Measurements from ENCODE around the gene LRP1B. TPM values are rescaled to one million over a fixed set of nuclear protein-coding genes. Genes with fewer than 3 reads are reported as not detected.

LRP1B gene
- total RNA-seq, 2 donors from 2014 or later: 0.91 to 1.2 TPM

DNA sequence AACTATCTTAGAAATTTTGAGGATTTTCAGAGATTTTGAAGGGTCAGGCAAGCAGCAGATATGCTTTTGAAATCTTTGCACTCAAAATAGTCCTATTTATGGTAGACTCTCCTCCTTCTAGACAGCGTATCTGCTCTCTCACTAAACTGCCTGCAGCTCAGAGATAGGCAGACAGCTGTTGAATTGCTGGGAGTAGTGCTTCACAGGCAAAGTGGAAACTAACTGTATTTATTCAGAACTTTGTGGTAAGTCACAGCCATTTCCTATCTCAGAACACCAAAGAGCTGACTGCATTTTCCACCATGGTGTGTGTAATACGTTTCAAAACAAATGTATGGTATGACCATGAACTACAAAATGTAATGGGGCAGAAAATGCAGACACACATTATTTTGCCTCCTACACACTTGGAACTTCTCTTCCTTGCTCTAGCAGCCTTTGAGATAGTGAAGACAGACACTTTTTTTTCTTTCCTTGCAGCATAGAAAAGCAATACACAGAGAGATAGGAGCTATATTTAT lies 352.4 kb downstream of the LRP1B start:
- intact Hi-C loops (cut with DNase I): no loop called here
- 66% methylated on average over 2 of the region's 2 CpGs for WGBS

DNA sequence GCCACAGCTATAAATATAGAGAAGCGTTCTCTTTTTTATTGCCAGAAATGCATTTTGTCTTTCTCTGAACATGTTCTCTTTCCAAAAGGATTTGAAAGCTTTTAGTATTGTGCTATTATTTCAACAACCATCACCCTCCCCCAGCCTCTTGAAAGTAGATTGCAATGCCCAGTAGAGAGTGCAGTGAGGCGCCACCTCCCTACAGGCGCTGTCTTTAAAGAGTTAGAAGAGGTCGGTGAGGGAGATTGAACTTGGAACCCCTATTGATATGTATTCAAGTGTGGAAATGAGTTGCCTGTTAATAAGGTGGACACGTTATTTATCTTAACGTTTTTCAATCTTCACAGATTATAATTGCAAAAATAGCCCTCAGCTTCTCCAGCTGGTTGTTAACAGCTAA lies 360.3 kb downstream of the LRP1B start:
- H3K9me3 ChIP-seq: no peaks in the 10 kb centered on the region
- no peak overlapping the region for H3K4me3 ChIP-seq
- no peaks in the 10 kb centered on the region for H3K36me3 ChIP-seq
- no peaks in the 10 kb centered on the region for H3K4me1 ChIP-seq (replicated peaks)
- H3K27me3 ChIP-seq (replicated peaks; ENCODE audit: insufficient read depth): no peaks in the 10 kb centered on the region
- 81% methylated on average over 6 of the region's 6 CpGs for WGBS
- intact Hi-C loops (cut with DNase I): no loop called here
- TF ChIP-seq, protein P1, sequence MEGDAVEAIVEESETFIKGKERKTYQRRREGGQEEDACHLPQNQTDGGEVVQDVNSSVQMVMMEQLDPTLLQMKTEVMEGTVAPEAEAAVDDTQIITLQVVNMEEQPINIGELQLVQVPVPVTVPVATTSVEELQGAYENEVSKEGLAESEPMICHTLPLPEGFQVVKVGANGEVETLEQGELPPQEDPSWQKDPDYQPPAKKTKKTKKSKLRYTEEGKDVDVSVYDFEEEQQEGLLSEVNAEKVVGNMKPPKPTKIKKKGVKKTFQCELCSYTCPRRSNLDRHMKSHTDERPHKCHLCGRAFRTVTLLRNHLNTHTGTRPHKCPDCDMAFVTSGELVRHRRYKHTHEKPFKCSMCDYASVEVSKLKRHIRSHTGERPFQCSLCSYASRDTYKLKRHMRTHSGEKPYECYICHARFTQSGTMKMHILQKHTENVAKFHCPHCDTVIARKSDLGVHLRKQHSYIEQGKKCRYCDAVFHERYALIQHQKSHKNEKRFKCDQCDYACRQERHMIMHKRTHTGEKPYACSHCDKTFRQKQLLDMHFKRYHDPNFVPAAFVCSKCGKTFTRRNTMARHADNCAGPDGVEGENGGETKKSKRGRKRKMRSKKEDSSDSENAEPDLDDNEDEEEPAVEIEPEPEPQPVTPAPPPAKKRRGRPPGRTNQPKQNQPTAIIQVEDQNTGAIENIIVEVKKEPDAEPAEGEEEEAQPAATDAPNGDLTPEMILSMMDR (IDR thresholded peaks at IDR 0.05): no peak
- no peak overlapping the region for H3K27ac ChIP-seq
- no peak for DNase-seq (ENCODE audit: low spot score)

More for the DNA sequence above, 352.4 kb downstream of the LRP1B start:
- H3K9me3 ChIP-seq: no peaks in the 10 kb centered on the region
- H3K36me3 ChIP-seq: no peaks in the 10 kb centered on the region
- H3K4me1 ChIP-seq (replicated peaks): no peaks in the 10 kb centered on the region
- DNase-seq (ENCODE audit: low spot score): no peak
- no peak overlapping the region for H3K27ac ChIP-seq
- H3K27me3 ChIP-seq (replicated peaks; ENCODE audit: insufficient read depth): no peaks in the 10 kb centered on the region
- H3K4me3 ChIP-seq: no peak overlapping the region
- no peak for TF ChIP-seq POLR2A (IDR thresholded peaks at IDR 0.05)
- no peak for TF ChIP-seq POLR2AphosphoS5 (IDR thresholded peaks at IDR 0.05)
- TF ChIP-seq, protein P1 (IDR thresholded peaks at IDR 0.05): no peak

DNA sequence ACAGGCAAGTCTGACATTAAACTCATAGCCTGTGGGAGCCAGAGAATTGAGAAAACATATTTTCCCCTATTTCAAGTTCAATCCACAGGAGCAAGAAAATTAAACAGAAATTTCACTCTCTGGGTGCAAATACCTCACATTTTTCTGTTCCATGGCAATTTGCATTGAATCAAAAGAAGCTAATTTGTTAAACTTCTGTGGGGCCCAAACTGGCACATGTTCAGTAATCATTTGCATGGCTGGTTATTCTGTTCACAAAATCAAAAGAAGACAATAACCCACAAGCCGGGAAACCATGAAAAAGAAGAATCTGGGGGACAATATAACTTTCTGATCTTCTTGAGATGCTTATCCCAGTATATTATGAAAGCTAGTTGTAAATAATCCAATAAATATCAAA lies 363.1 kb downstream of the LRP1B start:
- no peak for TF ChIP-seq POLR2A (IDR thresholded peaks at IDR 0.05)
- TF ChIP-seq, protein P1 (IDR thresholded peaks at IDR 0.05): no peak
- TF ChIP-seq POLR2AphosphoS5 (IDR thresholded peaks at IDR 0.05): no peak
- no peak for DNase-seq (ENCODE audit: low spot score)
- H3K36me3 ChIP-seq: no peaks in the 10 kb centered on the region
- H3K9me3 ChIP-seq: no peaks in the 10 kb centered on the region
- 61% methylated on average over 1 of the region's 1 CpG for WGBS
- no peak overlapping the region for H3K27ac ChIP-seq
- no peaks in the 10 kb centered on the region for H3K4me1 ChIP-seq (replicated peaks)
- intact Hi-C loops (cut with DNase I): no loop called here
- no peak overlapping the region for H3K4me3 ChIP-seq
- H3K27me3 ChIP-seq (replicated peaks; ENCODE audit: insufficient read depth): no peaks in the 10 kb centered on the region

DNA sequence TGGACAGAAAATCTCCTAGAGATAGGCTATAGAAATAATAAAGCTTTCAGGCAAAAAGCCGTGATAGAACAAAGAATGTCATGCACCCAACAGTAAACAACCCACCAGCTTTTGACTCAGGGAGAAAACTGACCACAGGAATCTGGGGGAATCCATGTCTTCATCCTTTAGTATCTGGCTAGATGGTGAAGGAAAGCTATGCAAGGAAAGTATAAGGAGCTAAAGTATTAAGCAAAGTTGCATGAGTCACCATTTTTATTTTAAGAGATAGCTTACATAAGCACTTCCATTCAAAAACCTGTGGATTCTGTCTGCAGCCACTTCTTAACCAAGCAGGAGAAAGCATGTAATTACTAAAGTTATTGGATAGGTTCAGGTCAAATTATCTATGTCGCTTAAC lies 363.8 kb downstream of the LRP1B start:
- TF ChIP-seq, protein P1 (IDR thresholded peaks at IDR 0.05): no peak
- TF ChIP-seq POLR2AphosphoS5 (IDR thresholded peaks at IDR 0.05) (no peak), POLR2A (IDR thresholded peaks at IDR 0.05) (no peak)
- H3K36me3 ChIP-seq: no peaks in the 10 kb centered on the region
- 81% methylated on average over 2 of the region's 2 CpGs for WGBS
- intact Hi-C loops (cut with DNase I): no loop called here
- no peak for DNase-seq (ENCODE audit: low spot score)
- H3K9me3 ChIP-seq: no peaks in the 10 kb centered on the region
- H3K4me1 ChIP-seq (replicated peaks): no peaks in the 10 kb centered on the region
- H3K27ac ChIP-seq: no peak overlapping the region
- no peaks in the 10 kb centered on the region for H3K27me3 ChIP-seq (replicated peaks; ENCODE audit: insufficient read depth)
- H3K4me3 ChIP-seq: no peak overlapping the region

DNA sequence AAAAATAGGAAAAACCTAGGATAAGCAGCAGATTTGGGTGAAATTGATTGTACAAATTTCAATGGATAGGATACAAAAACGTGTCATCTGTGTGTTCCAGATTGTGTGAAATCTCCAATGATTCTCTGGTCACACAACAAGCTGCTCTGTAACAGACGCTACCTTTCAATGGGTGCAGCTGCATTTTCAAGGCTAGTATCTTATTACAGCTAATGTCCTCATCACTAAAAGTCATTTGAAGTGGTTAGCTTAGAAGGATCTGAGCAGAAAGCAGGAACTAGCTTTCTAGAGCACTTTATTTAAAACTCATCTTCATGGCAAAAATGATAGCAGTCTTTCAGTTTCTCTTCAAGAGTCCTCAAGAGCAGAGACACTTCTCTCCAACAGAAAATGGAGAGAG lies 364.6 kb downstream of the LRP1B start:
- WGBS: 66% methylated on average over 2 of the region's 2 CpGs
- no peaks in the 10 kb centered on the region for H3K4me1 ChIP-seq (replicated peaks)
- DNase-seq (ENCODE audit: low spot score): no peak
- H3K36me3 ChIP-seq: no peaks in the 10 kb centered on the region
- no peaks in the 10 kb centered on the region for H3K27me3 ChIP-seq (replicated peaks; ENCODE audit: insufficient read depth)
- H3K27ac ChIP-seq: no peak overlapping the region
- TF ChIP-seq POLR2AphosphoS5 (IDR thresholded peaks at IDR 0.05): no peak
- TF ChIP-seq, protein P1 (IDR thresholded peaks at IDR 0.05): no peak
- no peak for TF ChIP-seq POLR2A (IDR thresholded peaks at IDR 0.05)
- intact Hi-C loops (cut with DNase I): no loop called here
- H3K9me3 ChIP-seq: no peaks in the 10 kb centered on the region
- no peak overlapping the region for H3K4me3 ChIP-seq
